Measurements from ENCODE around the gene UBQLNL. TPM values are rescaled to one million over a fixed set of nuclear protein-coding genes. Genes with fewer than 3 reads are reported as not detected.

Gene UBQLNL
- total and polyA plus RNA-seq, 10 of the 15 experiments (the other 5 are each of a cell fraction or from before 2014, with no cell fraction given): 0.13 to 1.6 (median 0.37) TPM

- H4K20me1 ChIP-seq (ENCODE audit: control insufficient read depth, insufficient read depth): no peaks in the 10 kb centered on the region
- intact Hi-C loops (cut with micrococcal nuclease; ENCODE audit: unreplicated experiment) (no loop called here), in situ Hi-C loops (cut with MboI) (no loop called here)
- ChIA-PET POLR2A (no interaction called here), CTCF (no interaction called here), SMC1A (ENCODE audit: uncharacterized antibody, unreplicated experiment) (interaction anchor here (1.0 kb wide), 1 partner anchor 13 kb away, joined by 3 read pairs; no protein-coding TSS in a partner anchor), RAD21 (ENCODE audit: unreplicated experiment) (no interaction called here)
- H3K27me3 ChIP-seq (replicated peaks in 1 of 2; ENCODE audit: control insufficient read depth in 2 of 2, insufficient read depth in 2 of 2, low read length in 1 of 2): no peaks in the 10 kb centered on the region; a peak in 1 of 4 replicates
- no peak for TF ChIP-seq ATF3 (IDR thresholded peaks at IDR 0.05; ENCODE audit: borderline replicate concordance, extremely low read depth, low read depth, low read length)
- no peak for TF ChIP-seq ZBTB11 (CRISPR knock-in tag; IDR thresholded peaks at IDR 0.05)
- TF ChIP-seq NR2C2 (IDR thresholded peaks at IDR 0.05; ENCODE audit: borderline replicate concordance, control insufficient read depth, insufficient read length, low read depth): no peak
- no peak for TF ChIP-seq KAT2A (conservative IDR thresholded peaks at IDR 0.05; ENCODE audit: control insufficient read depth, low read depth, low read length)
- TF ChIP-seq SREBF1 (IDR thresholded peaks at IDR 0.05; ENCODE audit: low read length): no peak
- no peak for TF ChIP-seq SKIL (IDR thresholded peaks at IDR 0.05; ENCODE audit: low read depth, poor library complexity, severe bottlenecking)
- no peak for TF ChIP-seq EZH2 (IDR thresholded peaks at IDR 0.05; ENCODE audit: borderline replicate concordance, control insufficient read depth, low read depth, low read length)
- no peak for TF ChIP-seq MTA3 (IDR thresholded peaks at IDR 0.05; ENCODE audit: borderline replicate concordance, low read length)
- no peak for TF ChIP-seq PML (IDR thresholded peaks at IDR 0.05; ENCODE audit: low read length)
- no peak for TF ChIP-seq SPI1 (IDR thresholded peaks at IDR 0.05; ENCODE audit: borderline replicate concordance, insufficient read depth, low read depth, low read length)
- no peak for TF ChIP-seq SIX5 (IDR thresholded peaks at IDR 0.05; ENCODE audit: low read depth, low read length, severe bottlenecking)
- TF ChIP-seq IRF4 (IDR thresholded peaks at IDR 0.05; ENCODE audit: low read depth, low read length): no peak
- TF ChIP-seq JUND (IDR thresholded peaks at IDR 0.05; ENCODE audit: low read depth, low read length): no peak
- no peak for TF ChIP-seq STAT3 (IDR thresholded peaks at IDR 0.05; ENCODE audit: low read depth, low read length)
- no peak for TF ChIP-seq NR2C1 (IDR thresholded peaks at IDR 0.05)
- TF ChIP-seq E2F4 (IDR thresholded peaks at IDR 0.05; ENCODE audit: low read depth, low read length): no peak
- TF ChIP-seq NRF1 (conservative IDR thresholded peaks at IDR 0.05; ENCODE audit: low read depth, low read length): no peak
- H3K9ac ChIP-seq (ENCODE audit: control insufficient read depth, insufficient read depth, low read length): no peak overlapping the region
- no peaks in the 10 kb centered on the region for H3K9me3 ChIP-seq (replicated peaks; ENCODE audit: control insufficient read depth, insufficient read depth, low read length)
- H3K27ac ChIP-seq (ENCODE audit: control insufficient read depth, insufficient read depth): no peak overlapping the region
- ATAC-seq (no peak), FAIRE-seq (no peak), DNase-seq (ENCODE audit: low read depth, low spot score) (no peak)
- no peaks in the 10 kb centered on the region for H3K36me3 ChIP-seq (ENCODE audit: control insufficient read depth in 2 of 2, insufficient read depth in 2 of 2, low read length in 1 of 2)
- no TSS peak for BruUV-seq (replicated peaks)
- no peak overlapping the region for H3K4me3 ChIP-seq
- no peak overlapping the region for H3K4me2 ChIP-seq (ENCODE audit: control insufficient read depth, insufficient read depth)
- H3K4me1 ChIP-seq (ENCODE audit: control insufficient read depth, insufficient read depth, low read length): no peaks in the 10 kb centered on the region
- H2AFZ ChIP-seq (ENCODE audit: control insufficient read depth, low read depth, low read length): no peak overlapping the region
- WGBS (ENCODE audit: insufficient coverage, insufficient replicate concordance, low lambda C conversion rate, missing lambda C conversion rate): 42% methylated on average over 5 of the region's 5 CpGs
- H3K79me2 ChIP-seq (ENCODE audit: control insufficient read depth, insufficient read depth, low read length): no peaks in the 10 kb centered on the region
Measured at GRCh38 chr11:5527716-5528115, 11.2 kb upstream of the UBQLNL start.
